GM12801 (cell line): ENCODE data around the gene PIP5K1C.

Experiments
- CTCF ChIP-seq: IDR thresholded peaks from one replicate; pipeline ENCODE4 v1.5.1; 2011; ENCODE audit warnings: control low read depth; ENCODE audit not compliant: insufficient read length; ENCODE audit errors: extremely low read depth

Gene PIP5K1C

GRCh38 chr19:3669947-3670795 lies 30.1 kb downstream of the PIP5K1C start:
- no peak for TF ChIP-seq CTCF

GRCh38 chr19:3669082-3669946 lies 31.0 kb downstream of the PIP5K1C start:
- no peak for TF ChIP-seq CTCF

- no peak for TF ChIP-seq CTCF
Observed at GRCh38 chr19:3668331-3669081, 31.8 kb downstream of the PIP5K1C start.

GRCh38 chr19:3667766-3668165 lies 32.5 kb downstream of the PIP5K1C start:
- TF ChIP-seq CTCF = no peak

- no peak for TF ChIP-seq CTCF
Observed at GRCh38 chr19:3667037-3667638, 33.1 kb downstream of the PIP5K1C start.

- no peak for TF ChIP-seq CTCF
Observed at GRCh38 chr19:3665681-3666544, 34.4 kb downstream of the PIP5K1C start.
